HS-5 (cell line): ENCODE measurements around the gene RYR2.
"Not testable (repeated sequence)": the region's sequence is repeated elsewhere in the genome, so short reads cannot be mapped to it uniquely, and the experiment has no call there.

ENCODE experiments used
- DNase-seq: peaks from one replicate; pipeline ENCODE4 v3.0.0-alpha.2; 2012; ENCODE audit warnings: low read depth

Gene RYR2

GRCh38 chr1:237352747-237353146 lies 310.8 kb downstream of the RYR2 start:
- DNase-seq, result no peak

DNA sequence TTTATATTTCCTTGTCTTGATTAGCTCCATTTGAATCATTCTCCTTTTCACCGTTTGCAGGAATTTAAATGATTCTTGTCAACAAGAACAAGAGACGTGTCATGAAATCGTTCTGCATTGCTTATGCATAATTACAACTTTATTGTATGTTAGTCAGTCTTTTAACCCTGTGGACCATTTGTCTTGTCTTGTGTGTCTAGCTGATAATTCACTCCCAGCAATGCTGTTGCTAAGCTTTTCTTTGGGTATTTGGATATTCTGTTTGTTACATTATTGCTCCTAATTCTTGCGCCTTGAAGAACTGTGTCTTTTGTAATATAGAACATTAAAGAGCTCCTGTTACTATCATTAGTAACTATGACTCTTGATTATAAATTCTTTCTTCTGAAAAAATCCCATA lies 311.9 kb downstream of the RYR2 start:
- DNase-seq, result no peak

- DNase-seq, result no peak
These were observed 313.0 kb downstream of the RYR2 start for GRCh38 chr1:237355022-237355421.

DNA sequence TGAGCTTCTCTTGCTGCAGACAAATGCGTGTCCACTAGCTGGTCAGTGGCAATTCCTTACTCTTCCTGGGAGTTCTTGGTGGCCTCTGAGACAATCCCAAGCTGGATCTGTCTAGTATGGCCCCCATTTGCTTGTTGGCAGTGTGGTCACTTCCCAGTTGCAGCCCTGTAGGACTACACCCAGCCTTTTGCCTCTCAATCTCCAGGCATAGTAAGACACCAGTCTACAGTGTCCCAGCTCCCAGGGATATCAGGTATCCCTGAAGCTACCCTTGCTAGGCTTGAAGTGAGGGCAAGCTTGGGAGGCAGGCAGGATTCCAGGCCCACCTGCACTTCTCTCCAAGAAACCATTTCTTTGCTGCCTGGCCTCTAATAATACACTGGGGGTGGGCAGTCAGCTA lies 316.6 kb downstream of the RYR2 start:
- DNase-seq, result no peak

GRCh38 chr1:237367758-237368157 lies 325.8 kb downstream of the RYR2 start:
- no peak for DNase-seq

GRCh38 chr1:237371477-237371876 lies 329.5 kb downstream of the RYR2 start:
- DNase-seq, result not testable (repeated sequence)

DNA sequence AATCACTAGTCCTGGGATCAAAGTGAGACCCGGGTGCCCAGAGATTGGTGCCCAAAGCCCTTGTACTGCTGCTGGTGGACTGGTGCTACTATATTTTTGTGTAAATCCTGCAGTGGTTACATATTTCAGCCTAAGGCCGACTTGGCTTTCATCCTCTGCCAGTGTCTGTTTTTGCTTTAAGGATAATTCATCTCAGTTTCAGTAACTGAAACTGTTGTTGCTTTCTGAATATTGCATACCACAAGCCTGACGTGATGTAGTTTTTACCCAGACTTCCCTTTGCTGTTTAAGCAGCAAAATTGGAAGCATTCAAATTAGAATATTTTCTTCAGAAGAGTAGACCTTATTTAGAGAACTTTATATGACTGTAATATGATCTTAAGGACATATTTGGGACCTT lies 341.8 kb downstream of the RYR2 start:
- DNase-seq, result peak; percentile 16

DNA sequence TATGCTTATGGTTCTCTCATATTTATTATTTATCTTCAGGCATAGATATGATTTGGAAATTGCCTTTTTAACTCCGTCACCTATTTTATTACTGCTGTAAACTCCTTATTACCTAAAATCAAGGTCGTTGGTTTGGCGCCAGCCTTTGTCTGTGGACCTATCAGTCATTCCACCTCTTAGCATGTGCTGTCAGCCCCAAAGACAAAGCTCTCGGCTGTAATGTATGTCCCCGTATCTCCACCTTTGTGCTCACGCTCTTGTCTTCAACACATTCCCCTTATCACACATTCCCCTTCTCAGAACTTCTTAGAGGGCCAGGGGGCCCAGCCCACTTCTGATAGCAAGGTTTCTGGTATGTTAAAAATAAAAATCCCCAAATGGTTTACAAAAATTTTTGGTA lies 342.2 kb downstream of the RYR2 start:
- DNase-seq, result no peak

DNA sequence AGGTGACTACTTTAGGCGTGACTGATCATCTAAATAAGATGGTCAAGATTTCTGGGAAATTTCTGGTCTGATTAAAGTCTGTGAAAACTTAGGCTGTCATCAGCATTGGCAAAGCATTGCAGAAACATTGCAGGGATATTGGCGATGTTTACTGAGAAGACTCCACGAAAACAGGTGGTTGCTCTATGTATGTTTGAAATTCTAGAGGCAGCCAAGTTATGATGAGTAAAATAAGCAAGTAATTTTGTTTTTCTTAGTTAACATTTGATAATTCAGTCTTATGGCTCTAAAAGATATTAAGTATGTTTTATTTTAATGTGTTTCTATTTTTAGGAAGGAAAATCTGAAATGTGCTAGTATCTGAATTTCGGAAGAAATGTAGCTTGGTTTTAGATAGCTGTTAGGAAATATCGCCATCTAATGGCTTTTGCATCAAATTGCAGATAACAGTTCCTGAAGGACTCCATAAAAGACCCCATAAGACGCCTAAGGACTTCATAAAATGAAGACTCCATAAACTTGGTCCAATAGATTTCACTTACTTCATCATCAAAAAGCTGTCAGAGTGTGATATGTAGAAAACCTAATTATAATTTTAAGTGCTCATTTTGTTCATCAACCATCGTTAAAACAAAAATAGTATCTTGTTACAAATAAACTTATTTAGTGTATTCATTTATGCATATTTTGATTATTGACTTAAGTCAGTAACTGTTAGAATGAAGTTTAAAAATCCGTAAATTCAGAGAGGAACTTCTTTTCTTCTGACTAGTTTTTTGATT lies 344.6 kb downstream of the RYR2 start:
- DNase-seq, result peak; percentile 22

GRCh38 chr1:237387144-237387505 lies 345.1 kb downstream of the RYR2 start:
- no peak for DNase-seq

GRCh38 chr1:237390823-237391222 lies 348.8 kb downstream of the RYR2 start:
- peak; percentile 28 for DNase-seq

- no peak for DNase-seq
These were observed 351.6 kb downstream of the RYR2 start for GRCh38 chr1:237393632-237394031.

DNA sequence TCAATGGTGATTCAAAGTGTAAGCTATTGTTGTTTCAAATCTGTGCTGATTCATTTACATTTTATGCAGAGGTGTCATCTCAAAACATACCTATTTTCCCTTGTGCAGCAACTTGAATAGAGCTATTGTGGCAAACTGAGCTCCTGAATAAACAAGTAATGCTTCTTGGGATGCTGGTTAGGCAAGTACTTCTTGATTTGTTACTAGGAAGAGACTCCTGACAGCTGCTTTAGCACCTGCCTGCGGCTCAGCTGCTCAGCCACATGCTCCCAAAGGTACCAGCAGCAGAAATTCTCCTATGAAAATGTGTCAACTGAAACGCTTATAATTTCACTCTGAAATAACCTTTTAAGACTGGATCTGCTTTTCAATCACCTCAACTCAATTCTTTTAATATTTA lies 352.3 kb downstream of the RYR2 start:
- no peak for DNase-seq

GRCh38 chr1:237396426-237396825 lies 354.4 kb downstream of the RYR2 start:
- DNase-seq, result no peak

DNA sequence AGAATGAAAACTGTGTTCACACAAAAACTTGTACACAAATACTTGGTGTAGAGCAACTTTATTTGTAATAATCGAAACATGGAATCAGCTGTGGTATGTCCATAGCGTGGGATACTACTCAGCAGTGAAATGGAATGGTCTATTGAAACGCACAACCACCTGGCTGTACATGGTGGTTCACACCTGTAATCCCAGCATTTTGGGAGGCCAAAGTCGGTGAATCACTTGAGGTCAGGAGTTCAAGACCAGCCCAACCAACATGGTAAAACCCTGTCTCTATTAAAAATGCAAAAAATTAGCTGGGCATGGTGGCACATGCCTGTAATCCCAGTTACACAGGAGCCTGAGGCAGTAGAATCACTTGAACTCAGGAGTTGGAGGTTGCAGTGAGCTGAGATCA lies 356.8 kb downstream of the RYR2 start:
- DNase-seq, result no peak

DNA sequence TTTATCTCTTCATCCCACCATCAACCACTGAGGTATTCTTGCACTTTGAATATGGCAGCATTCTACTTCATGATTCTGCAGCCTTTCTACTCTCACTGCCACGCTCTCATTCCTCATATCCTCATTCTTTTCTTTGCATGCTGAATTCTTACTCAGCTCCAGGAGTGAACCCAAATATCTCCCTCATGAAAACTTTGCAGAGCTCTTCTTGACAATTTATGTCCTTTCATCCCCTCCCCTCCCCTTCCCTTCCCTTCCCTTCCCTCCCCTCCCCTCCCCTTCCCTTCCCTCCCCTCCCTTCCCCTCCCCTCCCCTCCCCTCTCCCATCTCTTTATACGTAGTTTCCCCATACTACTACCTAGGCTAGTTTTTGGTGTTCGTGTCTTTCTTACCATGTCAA lies 363.9 kb downstream of the RYR2 start:
- DNase-seq, result no peak

DNA sequence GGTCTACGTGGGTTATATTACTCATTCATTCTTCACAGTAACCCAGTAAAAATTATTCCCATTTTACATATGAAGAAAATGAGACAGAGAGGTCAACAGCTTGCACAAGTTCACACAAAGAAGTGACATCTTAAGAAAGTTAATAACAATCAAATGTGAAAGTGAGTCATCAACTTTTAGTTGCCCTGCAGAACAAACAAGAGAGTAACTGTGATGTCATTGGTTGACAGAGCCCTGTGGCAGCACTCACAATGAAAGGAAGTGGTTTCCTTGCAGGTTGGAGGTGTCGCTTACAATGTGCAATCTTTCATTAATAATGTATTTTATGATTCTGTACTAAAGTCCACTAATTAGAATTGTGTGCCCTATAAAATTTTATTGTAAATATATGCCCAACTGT lies 369.6 kb downstream of the RYR2 start:
- DNase-seq, result no peak

GRCh38 chr1:237416924-237417655 lies 375.1 kb downstream of the RYR2 start:
- DNase-seq, result no peak

GRCh38 chr1:237428809-237429208 lies 386.8 kb downstream of the RYR2 start:
- no peak for DNase-seq

DNA sequence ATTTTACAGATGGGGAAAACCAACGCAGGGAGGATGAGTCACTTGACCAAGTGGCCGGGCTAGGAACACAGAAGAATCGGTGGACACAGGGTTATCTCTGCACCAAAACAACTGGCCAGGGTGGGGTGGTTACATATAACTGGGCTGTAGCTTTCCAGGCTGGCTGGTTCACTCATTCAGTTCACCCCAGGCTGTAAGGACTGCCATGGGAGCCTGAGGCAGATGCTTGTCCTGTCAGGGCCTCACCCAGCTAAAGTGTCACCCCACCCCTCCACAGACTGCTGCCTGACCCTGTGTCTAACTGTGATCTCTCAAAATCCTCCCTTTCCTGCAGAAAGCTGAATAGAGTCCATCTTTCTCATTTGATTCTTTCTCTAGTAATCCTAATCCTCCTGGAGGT lies 387.3 kb downstream of the RYR2 start:
- DNase-seq, result no peak

DNA sequence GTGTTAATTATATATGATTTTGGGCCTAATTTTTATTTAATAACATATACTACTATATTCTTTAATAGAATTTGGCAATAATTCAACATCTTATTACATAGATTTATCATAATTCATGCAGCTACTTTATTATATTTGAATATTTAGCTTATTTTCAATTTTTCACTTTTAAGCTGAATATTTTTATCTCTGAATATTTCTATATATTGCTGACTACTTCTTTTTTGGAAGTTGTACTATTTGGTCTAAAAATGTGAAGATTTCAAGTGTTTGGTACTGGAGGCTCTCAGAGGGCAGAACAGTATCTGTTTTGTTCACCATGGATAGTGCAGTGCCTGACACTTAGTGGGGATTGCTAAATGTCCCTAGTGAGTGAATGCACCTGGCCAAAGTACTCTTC lies 389.5 kb downstream of the RYR2 start:
- DNase-seq, result no peak

- DNase-seq, result no peak
These were observed 398.4 kb downstream of the RYR2 start for GRCh38 chr1:237440346-237440745.

DNA sequence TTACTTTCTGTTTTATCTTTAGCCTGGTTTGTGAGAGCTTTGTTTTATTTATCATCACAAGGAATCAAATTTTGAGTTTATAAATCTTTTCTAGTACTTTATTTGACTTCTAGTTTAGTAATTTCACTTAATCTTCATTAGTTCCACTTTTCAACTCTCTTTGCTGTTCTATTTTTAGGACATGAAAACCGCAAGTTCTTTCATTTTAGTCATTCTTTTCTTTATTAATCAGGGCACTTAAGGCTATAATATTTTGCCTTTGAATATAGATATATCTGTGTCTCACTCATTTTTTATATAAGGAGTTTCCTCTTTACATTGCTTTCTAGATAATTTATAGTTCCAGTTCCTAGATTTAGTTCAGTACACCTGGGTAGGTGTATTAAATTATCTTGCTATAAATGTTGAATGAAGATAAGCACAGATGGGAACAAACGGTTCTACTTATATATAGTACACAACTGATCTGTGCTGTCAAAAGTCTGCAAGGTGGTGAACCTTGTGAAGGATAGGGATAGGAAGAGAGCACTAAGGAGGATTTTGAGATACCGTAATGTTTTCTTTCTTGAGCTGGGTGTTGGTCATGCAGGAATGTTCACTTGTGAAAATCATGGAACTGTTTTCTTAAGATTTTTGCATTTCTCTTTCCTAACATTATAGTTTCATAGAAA lies 402.3 kb downstream of the RYR2 start:
- no peak for DNase-seq
